GM23338 (cell line): ENCODE data around the gene UBE2G2. TPM values are rescaled to one million over a fixed set of nuclear protein-coding genes. Genes with fewer than 3 reads are reported as not detected.

ENCODE experiments used
- ATAC-seq: fragments of 200-7000 bp; cut with Tn5 transposase; 3 replicates; pipeline ENCODE4 v1.9.1; 2020
- DNase-seq: peaks from one replicate; pipeline ENCODE4 v3.0.0-alpha.2; 2015; ENCODE audit warnings: low spot score
- H2AFZ ChIP-seq: fragments of 200-600 bp; sonication (generic); 2 replicates; pipeline ENCODE4 v1.8.0; 2016; ENCODE audit warnings: antibody characterized with exemption, mild to moderate bottlenecking, moderate library complexity
- H3F3A ChIP-seq: fragments of 200-600 bp; sonication (generic); replicated peaks from 2 replicates; pipeline ENCODE4 v1.8.0; 2017; ENCODE audit warnings: antibody characterized with exemption, mixed run types, low read depth
- H3K27ac ChIP-seq: fragments of 200-600 bp; sonication (generic); 2 replicates; pipeline ENCODE4 v1.6.1; 2016; ENCODE audit warnings: low read depth
- H3K27me3 ChIP-seq: fragments of 200-600 bp; sonication (generic); 2 replicates; pipeline ENCODE4 v1.8.0; 2016; ENCODE audit warnings: mild to moderate bottlenecking, mixed run types, moderate library complexity; ENCODE audit not compliant: insufficient read depth
- H3K36me3 ChIP-seq: fragments of 200-600 bp; sonication (generic); 2 replicates; pipeline ENCODE4 v1.8.0; 2016; ENCODE audit warnings: mild to moderate bottlenecking; ENCODE audit not compliant: insufficient read depth
- H3K4me1 ChIP-seq: fragments of 200-600 bp; sonication (generic); 2 replicates; pipeline ENCODE4 v1.8.0; 2016; ENCODE audit warnings: mild to moderate bottlenecking, moderate library complexity; ENCODE audit not compliant: insufficient read depth
- H3K4me2 ChIP-seq: fragments of 200-600 bp; sonication (generic); 2 replicates; pipeline ENCODE4 v1.7.1; 2017; ENCODE audit warnings: mixed run types
- H3K4me3 ChIP-seq: fragments of 200-600 bp; sonication (generic); 2 replicates; pipeline ENCODE4 v1.6.1; 2016; ENCODE audit warnings: mixed run types
- H3K79me2 ChIP-seq: fragments of 200-600 bp; sonication (generic); replicated peaks from 2 replicates; pipeline ENCODE4 v1.8.0; 2017; ENCODE audit warnings: mild to moderate bottlenecking; ENCODE audit not compliant: insufficient read depth
- H3K9me2 ChIP-seq: fragments of 200-600 bp; sonication (generic); 2 replicates; pipeline ENCODE4 v1.8.0; 2017; ENCODE audit not compliant: insufficient read depth
- H4K20me1 ChIP-seq: fragments of 200-600 bp; sonication (generic); replicated peaks from 2 replicates; pipeline ENCODE4 v1.8.0; 2017; ENCODE audit warnings: mild to moderate bottlenecking; ENCODE audit not compliant: insufficient read depth
- H3K27ac Mint-ChIP-seq: 2 replicates; pipeline ENCODE4 v1.8.0; 2020; ENCODE audit warnings: inconsistent platforms, mild to moderate bottlenecking, moderate library complexity, mixed read lengths
- H3K27me3 Mint-ChIP-seq: 3 replicates; pipeline ENCODE4 v1.8.0; 2022; ENCODE audit warnings: low read depth, mild to moderate bottlenecking, moderate library complexity, mixed read lengths, inconsistent platforms; ENCODE audit not compliant: insufficient read depth, poor library complexity
- H3K36me3 Mint-ChIP-seq: 3 replicates; pipeline ENCODE4 v1.8.0; 2021; ENCODE audit warnings: low read depth, mild to moderate bottlenecking, inconsistent platforms, moderate library complexity, mixed read lengths
- H3K4me1 Mint-ChIP-seq: 3 replicates; pipeline ENCODE4 v1.8.0; 2020; ENCODE audit warnings: mild to moderate bottlenecking, inconsistent platforms, mixed read lengths
- H3K4me3 Mint-ChIP-seq: 3 replicates; pipeline ENCODE4 v1.8.0; 2021; ENCODE audit warnings: moderate library complexity, mild to moderate bottlenecking, inconsistent platforms, mixed read lengths
- H3K9me3 Mint-ChIP-seq: 3 replicates; pipeline ENCODE4 v1.8.0; 2020; ENCODE audit warnings: moderate library complexity, mild to moderate bottlenecking, inconsistent platforms, mixed read lengths
- CREB1 ChIP-seq: fragments of 250-450 bp; sonication (Bioruptor Pico); IDR thresholded peaks from 2 replicates; pipeline ENCODE4 v1.5.0; 2020; ENCODE audit warnings: low read depth, mild to moderate bottlenecking, moderate library complexity
- EZH2 ChIP-seq: fragments of 200-600 bp; sonication (generic); IDR thresholded peaks from one replicate; pipeline ENCODE4 v1.8.0; 2017; ENCODE audit warnings: antibody characterized with exemption, mild to moderate bottlenecking, low read depth; ENCODE audit not compliant: unreplicated experiment
- POLR2AphosphoS5 ChIP-seq: IDR thresholded peaks from 2 replicates; pipeline ENCODE4 v1.6.1; 2016; ENCODE audit warnings: antibody characterized with exemption, low read depth
- STAT1 ChIP-seq: IDR thresholded peaks from one replicate; pipeline ENCODE4 v1.6.1; 2016; ENCODE audit warnings: antibody characterized with exemption; ENCODE audit not compliant: unreplicated experiment
- ZNF331 ChIP-seq: fragments of 250-450 bp; sonication (Bioruptor Pico); IDR thresholded peaks from 2 replicates; pipeline ENCODE4 v1.5.0; 2020; ENCODE audit warnings: low read depth, mild to moderate bottlenecking, moderate library complexity
- polyA plus RNA-seq: library from polyadenylated mRNA; unstranded; fragments of >200 nt; fragmentation: Nextera tagmentation; extraction: Ambion mirVana; gene quantifications from 2 replicates; pipeline ENCODE4 v1.2.1, GENCODE V29; 2016
- total RNA-seq: library from RNA; depleted of rRNA; stranded (reverse); fragments of >200 nt; shearing (Covaris generic); gene quantifications from 2 replicates; pipeline ENCODE4 v1.2.3, GENCODE V29; 2014
- TF ChIP-seq, protein P1 (sequence below): IDR thresholded peaks from one replicate; pipeline ENCODE4 v1.6.1; 2018; ENCODE audit warnings: antibody characterized with exemption; ENCODE audit not compliant: unreplicated experiment
- TF ChIP-seq, protein P2 (sequence below): IDR thresholded peaks from 2 replicates; pipeline ENCODE4 v1.6.1; 2016; ENCODE audit warnings: antibody characterized with exemption
- TF ChIP-seq, protein P3 (sequence below): fragments of 250-450 bp; sonication (Bioruptor Pico); IDR thresholded peaks from 2 replicates; pipeline ENCODE4 v1.5.0; 2020; ENCODE audit warnings: mild to moderate bottlenecking, moderate library complexity
- TF ChIP-seq, protein P4 (sequence below), 2 experiments: fragments of 200-600 bp in 1 of 2; sonication (generic) in 1 of 2; conservative IDR thresholded peaks; 2 replicates each; pipeline versions ENCODE4 v1.5.1 to v1.6.1; 2016 to 2017; ENCODE audit warnings: antibody characterized with exemption in 2 of 2, low read depth in 2 of 2, mild to moderate bottlenecking in 2 of 2, moderate library complexity in 1 of 2

The UBE2G2 gene
- total and polyA plus RNA-seq, 2 experiments from 2014 or later = 66.4 to 100 TPM

DNA sequence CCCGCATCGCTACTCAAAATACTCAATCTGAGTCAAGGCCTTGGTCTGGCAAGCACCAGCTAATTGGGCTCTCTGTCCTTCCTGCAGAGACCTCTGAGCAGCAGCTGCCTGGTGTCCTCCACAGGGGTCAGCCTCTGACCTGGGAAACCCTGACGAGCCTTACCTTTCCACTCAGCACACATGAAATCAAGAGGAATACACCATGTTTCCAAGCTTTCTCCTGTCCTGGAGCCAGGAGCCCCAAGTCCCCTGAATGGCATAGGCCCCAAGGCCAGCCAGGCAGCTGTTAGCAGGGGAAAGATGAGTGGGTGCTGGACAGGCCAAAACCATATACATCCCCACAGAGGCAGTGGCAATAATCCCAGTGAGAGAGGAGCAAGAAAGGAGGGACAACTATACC lies 63.0 kb downstream of the UBE2G2 start:
- H2AFZ ChIP-seq = no peak overlapping the region
- Mint-ChIP-seq H3K27ac (no peak overlapping the region), H3K4me3 (no peak overlapping the region), H3K27me3 (peaks cover 12% of the 10 kb centered on the region), H3K36me3 (peaks cover 12% of the 10 kb centered on the region), H3K9me3 (peaks cover 36% of the 10 kb centered on the region; the same call in 2 of the 3 replicates), H3K4me1 (peaks cover 28% of the 10 kb centered on the region)
- peaks cover 6% of the 10 kb centered on the region for H3K36me3 ChIP-seq
- H4K20me1 ChIP-seq = no peaks in the 10 kb centered on the region
- H3K4me1 ChIP-seq = no peaks in the 10 kb centered on the region
- no peaks in the 10 kb centered on the region for H3K27me3 ChIP-seq
- H3F3A ChIP-seq = no peaks in the 10 kb centered on the region
- H3K9me2 ChIP-seq = no peaks in the 10 kb centered on the region
- ATAC-seq (no peak), DNase-seq (no peak)
- H3K79me2 ChIP-seq = no peaks in the 10 kb centered on the region
- H3K4me3 ChIP-seq = no peak overlapping the region
- H3K27ac ChIP-seq = no peak overlapping the region
- TF ChIP-seq ZNF331 (CRISPR knock-in tag) (no peak), CREB1 (CRISPR knock-in tag) (no peak), EZH2 (no peak), STAT1 (no peak), POLR2AphosphoS5 (no peak)
- TF ChIP-seq, protein P1, sequence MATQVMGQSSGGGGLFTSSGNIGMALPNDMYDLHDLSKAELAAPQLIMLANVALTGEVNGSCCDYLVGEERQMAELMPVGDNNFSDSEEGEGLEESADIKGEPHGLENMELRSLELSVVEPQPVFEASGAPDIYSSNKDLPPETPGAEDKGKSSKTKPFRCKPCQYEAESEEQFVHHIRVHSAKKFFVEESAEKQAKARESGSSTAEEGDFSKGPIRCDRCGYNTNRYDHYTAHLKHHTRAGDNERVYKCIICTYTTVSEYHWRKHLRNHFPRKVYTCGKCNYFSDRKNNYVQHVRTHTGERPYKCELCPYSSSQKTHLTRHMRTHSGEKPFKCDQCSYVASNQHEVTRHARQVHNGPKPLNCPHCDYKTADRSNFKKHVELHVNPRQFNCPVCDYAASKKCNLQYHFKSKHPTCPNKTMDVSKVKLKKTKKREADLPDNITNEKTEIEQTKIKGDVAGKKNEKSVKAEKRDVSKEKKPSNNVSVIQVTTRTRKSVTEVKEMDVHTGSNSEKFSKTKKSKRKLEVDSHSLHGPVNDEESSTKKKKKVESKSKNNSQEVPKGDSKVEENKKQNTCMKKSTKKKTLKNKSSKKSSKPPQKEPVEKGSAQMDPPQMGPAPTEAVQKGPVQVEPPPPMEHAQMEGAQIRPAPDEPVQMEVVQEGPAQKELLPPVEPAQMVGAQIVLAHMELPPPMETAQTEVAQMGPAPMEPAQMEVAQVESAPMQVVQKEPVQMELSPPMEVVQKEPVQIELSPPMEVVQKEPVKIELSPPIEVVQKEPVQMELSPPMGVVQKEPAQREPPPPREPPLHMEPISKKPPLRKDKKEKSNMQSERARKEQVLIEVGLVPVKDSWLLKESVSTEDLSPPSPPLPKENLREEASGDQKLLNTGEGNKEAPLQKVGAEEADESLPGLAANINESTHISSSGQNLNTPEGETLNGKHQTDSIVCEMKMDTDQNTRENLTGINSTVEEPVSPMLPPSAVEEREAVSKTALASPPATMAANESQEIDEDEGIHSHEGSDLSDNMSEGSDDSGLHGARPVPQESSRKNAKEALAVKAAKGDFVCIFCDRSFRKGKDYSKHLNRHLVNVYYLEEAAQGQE = no peak
- TF ChIP-seq, protein P2, sequence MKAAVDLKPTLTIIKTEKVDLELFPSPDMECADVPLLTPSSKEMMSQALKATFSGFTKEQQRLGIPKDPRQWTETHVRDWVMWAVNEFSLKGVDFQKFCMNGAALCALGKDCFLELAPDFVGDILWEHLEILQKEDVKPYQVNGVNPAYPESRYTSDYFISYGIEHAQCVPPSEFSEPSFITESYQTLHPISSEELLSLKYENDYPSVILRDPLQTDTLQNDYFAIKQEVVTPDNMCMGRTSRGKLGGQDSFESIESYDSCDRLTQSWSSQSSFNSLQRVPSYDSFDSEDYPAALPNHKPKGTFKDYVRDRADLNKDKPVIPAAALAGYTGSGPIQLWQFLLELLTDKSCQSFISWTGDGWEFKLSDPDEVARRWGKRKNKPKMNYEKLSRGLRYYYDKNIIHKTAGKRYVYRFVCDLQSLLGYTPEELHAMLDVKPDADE = no peak
- TF ChIP-seq, protein P3, sequence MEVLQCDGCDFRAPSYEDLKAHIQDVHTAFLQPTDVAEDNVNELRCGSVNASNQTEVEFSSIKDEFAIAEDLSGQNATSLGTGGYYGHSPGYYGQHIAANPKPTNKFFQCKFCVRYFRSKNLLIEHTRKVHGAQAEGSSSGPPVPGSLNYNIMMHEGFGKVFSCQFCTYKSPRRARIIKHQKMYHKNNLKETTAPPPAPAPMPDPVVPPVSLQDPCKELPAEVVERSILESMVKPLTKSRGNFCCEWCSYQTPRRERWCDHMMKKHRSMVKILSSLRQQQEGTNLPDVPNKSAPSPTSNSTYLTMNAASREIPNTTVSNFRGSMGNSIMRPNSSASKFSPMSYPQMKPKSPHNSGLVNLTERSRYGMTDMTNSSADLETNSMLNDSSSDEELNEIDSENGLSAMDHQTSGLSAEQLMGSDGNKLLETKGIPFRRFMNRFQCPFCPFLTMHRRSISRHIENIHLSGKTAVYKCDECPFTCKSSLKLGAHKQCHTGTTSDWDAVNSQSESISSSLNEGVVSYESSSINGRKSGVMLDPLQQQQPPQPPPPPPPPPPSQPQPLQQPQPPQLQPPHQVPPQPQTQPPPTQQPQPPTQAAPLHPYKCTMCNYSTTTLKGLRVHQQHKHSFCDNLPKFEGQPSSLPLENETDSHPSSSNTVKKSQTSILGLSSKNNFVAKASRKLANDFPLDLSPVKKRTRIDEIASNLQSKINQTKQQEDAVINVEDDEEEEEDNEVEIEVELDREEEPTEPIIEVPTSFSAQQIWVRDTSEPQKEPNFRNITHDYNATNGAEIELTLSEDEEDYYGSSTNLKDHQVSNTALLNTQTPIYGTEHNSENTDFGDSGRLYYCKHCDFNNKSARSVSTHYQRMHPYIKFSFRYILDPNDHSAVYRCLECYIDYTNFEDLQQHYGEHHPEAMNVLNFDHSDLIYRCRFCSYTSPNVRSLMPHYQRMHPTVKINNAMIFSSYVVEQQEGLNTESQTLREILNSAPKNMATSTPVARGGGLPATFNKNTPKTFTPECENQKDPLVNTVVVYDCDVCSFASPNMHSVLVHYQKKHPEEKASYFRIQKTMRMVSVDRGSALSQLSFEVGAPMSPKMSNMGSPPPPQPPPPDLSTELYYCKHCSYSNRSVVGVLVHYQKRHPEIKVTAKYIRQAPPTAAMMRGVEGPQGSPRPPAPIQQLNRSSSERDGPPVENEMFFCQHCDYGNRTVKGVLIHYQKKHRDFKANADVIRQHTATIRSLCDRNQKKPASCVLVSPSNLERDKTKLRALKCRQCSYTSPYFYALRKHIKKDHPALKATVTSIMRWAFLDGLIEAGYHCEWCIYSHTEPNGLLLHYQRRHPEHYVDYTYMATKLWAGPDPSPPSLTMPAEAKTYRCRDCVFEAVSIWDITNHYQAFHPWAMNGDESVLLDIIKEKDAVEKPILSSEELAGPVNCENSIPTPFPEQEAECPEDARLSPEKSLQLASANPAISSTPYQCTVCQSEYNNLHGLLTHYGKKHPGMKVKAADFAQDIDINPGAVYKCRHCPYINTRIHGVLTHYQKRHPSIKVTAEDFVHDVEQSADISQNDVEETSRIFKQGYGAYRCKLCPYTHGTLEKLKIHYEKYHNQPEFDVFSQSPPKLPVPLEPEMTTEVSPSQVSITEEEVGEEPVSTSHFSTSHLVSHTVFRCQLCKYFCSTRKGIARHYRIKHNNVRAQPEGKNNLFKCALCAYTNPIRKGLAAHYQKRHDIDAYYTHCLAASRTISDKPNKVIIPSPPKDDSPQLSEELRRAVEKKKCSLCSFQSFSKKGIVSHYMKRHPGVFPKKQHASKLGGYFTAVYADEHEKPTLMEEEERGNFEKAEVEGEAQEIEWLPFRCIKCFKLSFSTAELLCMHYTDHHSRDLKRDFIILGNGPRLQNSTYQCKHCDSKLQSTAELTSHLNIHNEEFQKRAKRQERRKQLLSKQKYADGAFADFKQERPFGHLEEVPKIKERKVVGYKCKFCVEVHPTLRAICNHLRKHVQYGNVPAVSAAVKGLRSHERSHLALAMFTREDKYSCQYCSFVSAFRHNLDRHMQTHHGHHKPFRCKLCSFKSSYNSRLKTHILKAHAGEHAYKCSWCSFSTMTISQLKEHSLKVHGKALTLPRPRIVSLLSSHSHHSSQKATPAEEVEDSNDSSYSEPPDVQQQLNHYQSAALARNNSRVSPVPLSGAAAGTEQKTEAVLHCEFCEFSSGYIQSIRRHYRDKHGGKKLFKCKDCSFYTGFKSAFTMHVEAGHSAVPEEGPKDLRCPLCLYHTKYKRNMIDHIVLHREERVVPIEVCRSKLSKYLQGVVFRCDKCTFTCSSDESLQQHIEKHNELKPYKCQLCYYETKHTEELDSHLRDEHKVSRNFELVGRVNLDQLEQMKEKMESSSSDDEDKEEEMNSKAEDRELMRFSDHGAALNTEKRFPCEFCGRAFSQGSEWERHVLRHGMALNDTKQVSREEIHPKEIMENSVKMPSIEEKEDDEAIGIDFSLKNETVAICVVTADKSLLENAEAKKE = no peak
- TF ChIP-seq, protein P4, sequence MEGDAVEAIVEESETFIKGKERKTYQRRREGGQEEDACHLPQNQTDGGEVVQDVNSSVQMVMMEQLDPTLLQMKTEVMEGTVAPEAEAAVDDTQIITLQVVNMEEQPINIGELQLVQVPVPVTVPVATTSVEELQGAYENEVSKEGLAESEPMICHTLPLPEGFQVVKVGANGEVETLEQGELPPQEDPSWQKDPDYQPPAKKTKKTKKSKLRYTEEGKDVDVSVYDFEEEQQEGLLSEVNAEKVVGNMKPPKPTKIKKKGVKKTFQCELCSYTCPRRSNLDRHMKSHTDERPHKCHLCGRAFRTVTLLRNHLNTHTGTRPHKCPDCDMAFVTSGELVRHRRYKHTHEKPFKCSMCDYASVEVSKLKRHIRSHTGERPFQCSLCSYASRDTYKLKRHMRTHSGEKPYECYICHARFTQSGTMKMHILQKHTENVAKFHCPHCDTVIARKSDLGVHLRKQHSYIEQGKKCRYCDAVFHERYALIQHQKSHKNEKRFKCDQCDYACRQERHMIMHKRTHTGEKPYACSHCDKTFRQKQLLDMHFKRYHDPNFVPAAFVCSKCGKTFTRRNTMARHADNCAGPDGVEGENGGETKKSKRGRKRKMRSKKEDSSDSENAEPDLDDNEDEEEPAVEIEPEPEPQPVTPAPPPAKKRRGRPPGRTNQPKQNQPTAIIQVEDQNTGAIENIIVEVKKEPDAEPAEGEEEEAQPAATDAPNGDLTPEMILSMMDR (conservative IDR thresholded peaks at IDR 0.05; ENCODE audit: low read depth in 2 of 2) = no peak
- no peak overlapping the region for H3K4me2 ChIP-seq
